ENCODE measurements around the gene MGME1. TPM values are rescaled to one million over a fixed set of nuclear protein-coding genes. Genes with fewer than 3 reads are reported as not detected.
A peak's percentile ranks its signal among the peaks of the same experiment; 100 is the strongest.

MGME1 gene
- total and polyA plus RNA-seq, 2 of the 13 experiments (the other 11 are each of a cell fraction or from before 2014, with no cell fraction given): 36.7 to 66.6 TPM

GRCh38 chr20:18001131-18001921, 32.5 kb downstream of the MGME1 start (continued):
- TF ChIP-seq DZIP1 (CRISPR knock-in tag; IDR thresholded peaks at IDR 0.05): peak; percentile 48; the same call in 1 of the 2 replicates
- TF ChIP-seq MED8 (CRISPR knock-in tag; IDR thresholded peaks at IDR 0.05; ENCODE audit: insufficient replicate concordance): no peak
- TF ChIP-seq SKIL (CRISPR knock-in tag; IDR thresholded peaks at IDR 0.05; ENCODE audit: borderline replicate concordance): no peak
- no peak for TF ChIP-seq SYNCRIP (IDR thresholded peaks at IDR 0.05; ENCODE audit: insufficient read depth, low read depth, low read length)
- TF ChIP-seq ZFP91 (CRISPR knock-in tag; IDR thresholded peaks at IDR 0.05; ENCODE audit: borderline replicate concordance): no peak; the same call in 1 of the 2 replicates
- no peak for TF ChIP-seq ZNF615 (CRISPR knock-in tag; IDR thresholded peaks at IDR 0.05; ENCODE audit: borderline replicate concordance)
- no peak for TF ChIP-seq CEBPZ (IDR thresholded peaks at IDR 0.05; ENCODE audit: low read length)
- TF ChIP-seq HOMEZ (CRISPR knock-in tag; IDR thresholded peaks at IDR 0.05; ENCODE audit: low read depth): peak; percentile 63; the same call in 1 of the 2 replicates
- TF ChIP-seq GABPB1 (CRISPR knock-in tag; IDR thresholded peaks at IDR 0.05): no peak
- TF ChIP-seq HIC2 (CRISPR knock-in tag; IDR thresholded peaks at IDR 0.05; ENCODE audit: low read depth): no peak
- TF ChIP-seq TEAD3 (CRISPR knock-in tag; optimal IDR thresholded peaks at IDR 0.05; ENCODE audit: borderline replicate concordance): peak; percentile 78

All from HepG2 (cell line).